ENCODE data around the gene SELENOW.

GRCh38 chr19:47805313-47805712 is 26.8 kb downstream of the SELENOW start:
- no peak for TF ChIP-seq CTCF (IDR thresholded peaks at IDR 0.05; ENCODE audit: extremely low read depth in 1 of 2, insufficient read depth in 1 of 2, low read depth in 1 of 2, low read length in 2 of 2)
- no peak for TF ChIP-seq POLR2A (IDR thresholded peaks at IDR 0.05; ENCODE audit: low read depth, low read length)
- no peak for TF ChIP-seq EZH2 (IDR thresholded peaks at IDR 0.05; ENCODE audit: borderline replicate concordance, low read depth, low read length, severe bottlenecking)
- TF ChIP-seq, protein P1, sequence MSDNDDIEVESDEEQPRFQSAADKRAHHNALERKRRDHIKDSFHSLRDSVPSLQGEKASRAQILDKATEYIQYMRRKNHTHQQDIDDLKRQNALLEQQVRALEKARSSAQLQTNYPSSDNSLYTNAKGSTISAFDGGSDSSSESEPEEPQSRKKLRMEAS (IDR thresholded peaks at IDR 0.05; ENCODE audit: insufficient read depth, insufficient read length), result no peak
- TF ChIP-seq POLR2AphosphoS5 (IDR thresholded peaks at IDR 0.05; ENCODE audit: insufficient read depth, low read depth, low read length), result no peak
- TF ChIP-seq FOS (IDR thresholded peaks at IDR 0.05; ENCODE audit: borderline replicate concordance, insufficient read depth, low read length), result no peak
- no peak for TF ChIP-seq MYC (IDR thresholded peaks at IDR 0.05; ENCODE audit: low read depth, low read length)

Data from endothelial cell of umbilical vein (primary cell).